Colonic mucosa (tissue), 4 donors: Measurements from ENCODE around the gene CARD11. TPM values are rescaled to one million over a fixed set of nuclear protein-coding genes. Genes with fewer than 3 reads are reported as not detected.

Source experiments
- DNase-seq: peaks from one replicate; pipeline ENCODE4 v3.0.0-alpha.2; 2020
- H3K27ac ChIP-seq: fragments of 200-600 bp; one replicate; pipeline ENCODE4 v1.8.0; 2021
- H3K27me3 ChIP-seq: fragments of 200-600 bp; one replicate; pipeline ENCODE4 v1.8.0; 2021
- H3K36me3 ChIP-seq: fragments of 200-600 bp; one replicate; pipeline ENCODE4 v1.8.0; 2021
- H3K4me1 ChIP-seq: fragments of 200-600 bp; one replicate; pipeline ENCODE4 v1.8.0; 2021; ENCODE audit warnings: mild to moderate bottlenecking
- H3K4me3 ChIP-seq: fragments of 200-600 bp; one replicate; pipeline ENCODE4 v1.8.0; 2021
- H3K9ac ChIP-seq, 2 donors: one replicate each; pipeline ENCODE4 v1.7.0; 2013; ENCODE audit warnings: control low read depth in 2 of 2, low read depth in 2 of 2, low read length in 2 of 2
- H3K9me3 ChIP-seq: fragments of 200-600 bp; one replicate; pipeline ENCODE4 v1.8.0; 2021
- CTCF ChIP-seq: fragments of 200-600 bp; IDR thresholded peaks from one replicate; pipeline ENCODE4 v1.8.0; 2022; ENCODE audit warnings: antibody characterized with exemption, mild to moderate bottlenecking
- intact Hi-C: fragments of 100-400 bp; cut with DNase I; formaldehyde crosslinking; loops from one replicate; pipeline ENCODE4 v1.14.1; 2022
- total RNA-seq, 2 donors: library from RNA; stranded (reverse); fragmentation: NEBNext Ultra II Directional in 1 of 2; extraction: Animal tissue kit (Norgen Biotek cat#: 25700) in 1 of 2; gene quantifications; one replicate each; pipeline ENCODE4 v1.2.1, GENCODE V29; 2021
- donor health status: healthy.
- donor health status: DM: no; HTN: no; CAD: no.
- donor health status: DM: no; HTN: no; CAD: no.

CARD11 gene
- total RNA-seq, 2 donors from 2014 or later: 1.8 to 5.0 TPM

- no peak for TF ChIP-seq CTCF
- Histone ChIP-seq H3K27me3 (no peaks in the 10 kb centered on the region), H3K4me3 (no peak overlapping the region), H3K27ac (no peak overlapping the region), H3K9me3 (no peaks in the 10 kb centered on the region), H3K4me1 (no peaks in the 10 kb centered on the region), H3K9ac (no peak overlapping the region), H3K36me3 (no peaks in the 10 kb centered on the region)
- DNase-seq: no peak
- intact Hi-C loops: no loop called here
Observed at GRCh38 chr7:2939193-2939885, 104.3 kb downstream of the CARD11 start.

GRCh38 chr7:2938514-2939192 lies 105.0 kb downstream of the CARD11 start:
- H3K27ac ChIP-seq: no peak overlapping the region
- no peaks in the 10 kb centered on the region for H3K27me3 ChIP-seq
- no peaks in the 10 kb centered on the region for H3K36me3 ChIP-seq
- no peaks in the 10 kb centered on the region for H3K4me1 ChIP-seq
- no peak overlapping the region for H3K9ac ChIP-seq
- H3K4me3 ChIP-seq: no peak overlapping the region
- TF ChIP-seq CTCF: no peak
- no peaks in the 10 kb centered on the region for H3K9me3 ChIP-seq
- no peak for DNase-seq
- intact Hi-C loops: no loop called here

GRCh38 chr7:2937701-2938513 lies 105.8 kb downstream of the CARD11 start:
- Histone ChIP-seq H3K27ac (no peak overlapping the region), H3K9ac (no peak overlapping the region), H3K27me3 (no peaks in the 10 kb centered on the region), H3K36me3 (no peaks in the 10 kb centered on the region), H3K9me3 (no peaks in the 10 kb centered on the region), H3K4me1 (no peaks in the 10 kb centered on the region), H3K4me3 (no peak overlapping the region)
- TF ChIP-seq CTCF: no peak
- intact Hi-C loops: no loop called here
- DNase-seq: no peak

GRCh38 chr7:2936891-2937580 lies 106.6 kb downstream of the CARD11 start:
- no peaks in the 10 kb centered on the region for H3K9me3 ChIP-seq
- DNase-seq: no peak
- no peak overlapping the region for H3K9ac ChIP-seq
- H3K4me1 ChIP-seq: no peaks in the 10 kb centered on the region
- no peak overlapping the region for H3K4me3 ChIP-seq
- no peaks in the 10 kb centered on the region for H3K36me3 ChIP-seq
- H3K27me3 ChIP-seq: no peaks in the 10 kb centered on the region
- intact Hi-C loops: no loop called here
- TF ChIP-seq CTCF: no peak
- H3K27ac ChIP-seq: no peak overlapping the region

- TF ChIP-seq CTCF: no peak
- Histone ChIP-seq H3K9me3 (no peaks in the 10 kb centered on the region), H3K27me3 (no peaks in the 10 kb centered on the region), H3K4me1 (no peaks in the 10 kb centered on the region), H3K36me3 (no peaks in the 10 kb centered on the region), H3K4me3 (no peak overlapping the region), H3K27ac (no peak overlapping the region), H3K9ac (no peak overlapping the region)
- DNase-seq: no peak
- intact Hi-C loops: no loop called here
Observed at GRCh38 chr7:2936301-2936700, 107.4 kb downstream of the CARD11 start.
